ENCODE data around the gene KIRREL2.
A peak's percentile ranks its signal among the peaks of the same experiment; 100 is the strongest.
"Not testable (repeated sequence)": the region's sequence is repeated elsewhere in the genome, so short reads cannot be mapped to it uniquely, and the experiment has no call there.

Gene KIRREL2

GRCh38 chr19:35902870-35903475 lies 46.3 kb downstream of the KIRREL2 start:
- H3K27me3 ChIP-seq (ENCODE audit: low read depth): no peaks in the 10 kb centered on the region
- H3K4me1 ChIP-seq: peaks cover 7% of the 10 kb centered on the region; the same call in 1 of the 2 replicates
- DNase-seq (ENCODE audit: low spot score in 2 of 2): no peak
- in situ Hi-C loops (cut with MboI; ENCODE audit: low sequenced_read_pairs): no loop called here
- H3K9me3 ChIP-seq: no peaks in the 10 kb centered on the region
- peak overlapping the region; percentile 25 for H3K4me3 ChIP-seq
- H3K36me3 ChIP-seq (replicated peaks): 0 out of 2 replicates have a peak, but pooled peaks cover under 1% of the 10 kb centered on the region

GRCh38 chr19:35903550-35904179 lies 47.0 kb downstream of the KIRREL2 start:
- Histone ChIP-seq H3K4me1 (peaks cover 7% of the 10 kb centered on the region; the same call in 1 of the 2 replicates), H3K9me3 (no peaks in the 10 kb centered on the region), H3K4me3 (peak overlapping the region; percentile 25), H3K27me3 (ENCODE audit: low read depth) (no peaks in the 10 kb centered on the region), H3K36me3 (replicated peaks) (no peaks in the 10 kb centered on the region)
- in situ Hi-C loops (cut with MboI; ENCODE audit: low sequenced_read_pairs): no loop called here
- DNase-seq (ENCODE audit: low spot score in 2 of 2): peak; percentile 41 to 79

GRCh38 chr19:35904311-35905068 lies 47.8 kb downstream of the KIRREL2 start:
- Histone ChIP-seq H3K4me3 (no peak overlapping the region), H3K4me1 (peaks cover 7% of the 10 kb centered on the region; the same call in 1 of the 2 replicates), H3K27me3 (ENCODE audit: low read depth) (no peaks in the 10 kb centered on the region), H3K36me3 (replicated peaks) (no peaks in the 10 kb centered on the region), H3K9me3 (no peaks in the 10 kb centered on the region)
- no peak for DNase-seq (ENCODE audit: low spot score in 2 of 2)
- in situ Hi-C loops (cut with MboI; ENCODE audit: low sequenced_read_pairs): no loop called here

- Histone ChIP-seq H3K36me3 (replicated peaks) (no peaks in the 10 kb centered on the region), H3K27me3 (ENCODE audit: low read depth) (no peaks in the 10 kb centered on the region), H3K4me1 (peaks cover 7% of the 10 kb centered on the region; the same call in 1 of the 2 replicates), H3K9me3 (no peaks in the 10 kb centered on the region), H3K4me3 (no peak overlapping the region)
- no peak for DNase-seq (ENCODE audit: low spot score in 2 of 2)
- in situ Hi-C loops (cut with MboI; ENCODE audit: low sequenced_read_pairs): no loop called here
Measured at GRCh38 chr19:35905178-35905727, 48.5 kb downstream of the KIRREL2 start.

- Histone ChIP-seq H3K27me3 (ENCODE audit: low read depth) (no peaks in the 10 kb centered on the region), H3K36me3 (replicated peaks) (no peaks in the 10 kb centered on the region), H3K9me3 (no peaks in the 10 kb centered on the region), H3K4me3 (no peak overlapping the region), H3K4me1 (peaks cover 4% of the 10 kb centered on the region; the same call in 1 of the 2 replicates)
- in situ Hi-C loops (cut with MboI; ENCODE audit: low sequenced_read_pairs): no loop called here
- DNase-seq (ENCODE audit: low spot score in 2 of 2): no peak
Measured at GRCh38 chr19:35907377-35907745, 50.6 kb downstream of the KIRREL2 start.

GRCh38 chr19:35908010-35908441 lies 51.3 kb downstream of the KIRREL2 start, which contains the start of gene TYROBP:
Gene TYROBP (minus strand): TSS chr19:35908295. CDS start chr19:35908228, 67 bp downstream.
- H3K4me1 ChIP-seq: peaks cover 4% of the 10 kb centered on the region; the same call in 1 of the 2 replicates
- in situ Hi-C loops (cut with MboI; ENCODE audit: low sequenced_read_pairs): no loop called here

GRCh38 chr19:35908973-35909683 lies 52.4 kb downstream of the KIRREL2 start:
- H3K27me3 ChIP-seq (ENCODE audit: low read depth): no peaks in the 10 kb centered on the region
- H3K4me1 ChIP-seq: no peaks in the 10 kb centered on the region
- H3K4me3 ChIP-seq: no peak overlapping the region
- no peaks in the 10 kb centered on the region for H3K36me3 ChIP-seq (replicated peaks)
- in situ Hi-C loops (cut with MboI; ENCODE audit: low sequenced_read_pairs): no loop called here
- DNase-seq (ENCODE audit: low spot score in 2 of 2): no peak
- no peaks in the 10 kb centered on the region for H3K9me3 ChIP-seq

More at GRCh38 chr19:35908010-35908441, 51.3 kb downstream of the KIRREL2 start, which contains the start of gene TYROBP:
- Histone ChIP-seq H3K36me3 (replicated peaks) (no peaks in the 10 kb centered on the region), H3K4me3 (no peak within 1 kb of the TSS), H3K27me3 (ENCODE audit: low read depth) (no peaks in the 10 kb centered on the region), H3K9me3 (no peaks in the 10 kb centered on the region)
- no peak for DNase-seq (ENCODE audit: low spot score in 2 of 2)

- Histone ChIP-seq H3K4me1 (no peaks in the 10 kb centered on the region), H3K36me3 (replicated peaks) (no peaks in the 10 kb centered on the region), H3K4me3 (no peak overlapping the region), H3K9me3 (no peaks in the 10 kb centered on the region), H3K27me3 (ENCODE audit: low read depth) (no peaks in the 10 kb centered on the region)
- DNase-seq (ENCODE audit: low spot score in 2 of 2): no peak
- in situ Hi-C loops (cut with MboI; ENCODE audit: low sequenced_read_pairs): no loop called here
Measured at GRCh38 chr19:35909684-35910035, 52.9 kb downstream of the KIRREL2 start.

GRCh38 chr19:35910355-35910754 lies 53.6 kb downstream of the KIRREL2 start:
- H3K4me1 ChIP-seq; in situ Hi-C loops (cut with MboI; ENCODE audit: low sequenced_read_pairs); H3K36me3 ChIP-seq (replicated peaks); H3K9me3 ChIP-seq; H3K4me3 ChIP-seq; H3K27me3 ChIP-seq (ENCODE audit: low read depth); DNase-seq (ENCODE audit: low spot score in 2 of 2): not testable (repeated sequence)

GRCh38 chr19:35911173-35911572 lies 54.5 kb downstream of the KIRREL2 start:
- no peak for DNase-seq (ENCODE audit: low spot score in 2 of 2)
- H3K27me3 ChIP-seq (ENCODE audit: low read depth): no peaks in the 10 kb centered on the region
- in situ Hi-C loops (cut with MboI; ENCODE audit: low sequenced_read_pairs): no loop called here

GRCh38 chr19:35911790-35912189 lies 55.1 kb downstream of the KIRREL2 start:
- DNase-seq (ENCODE audit: low spot score in 2 of 2): no peak
- Histone ChIP-seq H3K4me1 (no peaks in the 10 kb centered on the region), H3K4me3 (no peak overlapping the region), H3K9me3 (no peaks in the 10 kb centered on the region), H3K27me3 (ENCODE audit: low read depth) (no peaks in the 10 kb centered on the region), H3K36me3 (replicated peaks) (no peaks in the 10 kb centered on the region)
- in situ Hi-C loops (cut with MboI; ENCODE audit: low sequenced_read_pairs): no loop called here

More at GRCh38 chr19:35911173-35911572, 54.5 kb downstream of the KIRREL2 start:
- H3K4me1 ChIP-seq: no peaks in the 10 kb centered on the region
- H3K4me3 ChIP-seq: no peak overlapping the region
- no peaks in the 10 kb centered on the region for H3K9me3 ChIP-seq
- no peaks in the 10 kb centered on the region for H3K36me3 ChIP-seq (replicated peaks)

GRCh38 chr19:35913589-35913988 lies 56.9 kb downstream of the KIRREL2 start:
- H3K4me1 ChIP-seq: no peaks in the 10 kb centered on the region

GRCh38 chr19:35915443-35915842 lies 58.7 kb downstream of the KIRREL2 start:
- no peak for DNase-seq (ENCODE audit: low spot score in 2 of 2)
- Histone ChIP-seq H3K36me3 (replicated peaks) (no peaks in the 10 kb centered on the region), H3K4me3 (no peak overlapping the region), H3K27me3 (ENCODE audit: low read depth) (no peaks in the 10 kb centered on the region), H3K4me1 (no peaks in the 10 kb centered on the region), H3K9me3 (no peaks in the 10 kb centered on the region)
- in situ Hi-C loops (cut with MboI; ENCODE audit: low sequenced_read_pairs): no loop called here

More at GRCh38 chr19:35913589-35913988, 56.9 kb downstream of the KIRREL2 start:
- Histone ChIP-seq H3K4me3 (no peak overlapping the region), H3K36me3 (replicated peaks) (no peaks in the 10 kb centered on the region), H3K27me3 (ENCODE audit: low read depth) (no peaks in the 10 kb centered on the region), H3K9me3 (no peaks in the 10 kb centered on the region)
- in situ Hi-C loops (cut with MboI; ENCODE audit: low sequenced_read_pairs): no loop called here
- no peak for DNase-seq (ENCODE audit: low spot score in 2 of 2)
